ENCODE data around the gene GPC5.

GPC5 gene

DNA sequence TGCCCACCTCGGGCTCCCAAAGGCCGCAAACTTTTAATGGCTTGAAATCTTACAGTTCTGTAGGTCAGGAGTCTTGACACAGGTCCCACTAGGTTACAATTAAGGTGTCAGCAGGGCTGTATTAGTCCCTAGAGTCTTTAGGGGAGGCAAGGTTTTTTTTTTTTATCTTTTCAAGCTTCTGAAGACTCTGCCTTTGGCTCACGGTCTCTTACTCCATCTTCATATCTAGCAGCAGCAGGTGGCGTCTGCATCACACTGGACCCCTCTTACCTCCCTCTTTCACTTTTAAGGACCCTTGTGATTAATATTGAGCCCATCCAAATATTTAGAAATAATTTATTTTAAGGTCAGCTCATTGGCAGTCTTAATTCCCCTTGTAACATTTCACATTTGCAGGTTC lies 39.3 kb upstream of the GPC5 start:
- Mint-ChIP-seq H3K27ac (no peak overlapping the region), H3K4me1 (ENCODE audit: low read depth) (peaks cover 5% of the 10 kb centered on the region), H3K9me3 (no peaks in the 10 kb centered on the region), H3K4me3 (no peak overlapping the region), H3K27me3 (no peaks in the 10 kb centered on the region), H3K36me3 (ENCODE audit: low read depth) (peaks cover 37% of the 10 kb centered on the region)
- intact Hi-C loops (cut with micrococcal nuclease): no loop called here

DNA sequence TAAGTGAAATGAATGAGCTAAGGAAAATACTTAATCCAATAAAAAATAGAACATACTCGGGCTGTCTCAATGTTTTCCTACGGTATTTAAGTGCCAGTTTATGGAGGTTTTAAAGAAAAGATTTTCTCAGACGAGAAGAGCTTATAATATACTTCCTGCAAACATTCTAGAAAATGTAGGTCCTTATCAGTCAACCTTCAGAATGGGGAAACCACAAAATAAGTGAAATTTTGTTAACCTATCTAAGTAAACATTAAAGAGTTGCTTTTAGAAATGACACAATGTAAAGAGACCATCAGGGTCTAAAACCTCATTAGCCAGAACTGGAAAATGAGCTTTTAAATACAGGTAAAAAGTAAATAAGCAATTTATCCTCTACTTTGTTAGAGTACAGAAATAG lies 38.8 kb upstream of the GPC5 start:
- H3K9me3 Mint-ChIP-seq: no peaks in the 10 kb centered on the region
- peaks cover 32% of the 10 kb centered on the region for H3K36me3 Mint-ChIP-seq (ENCODE audit: low read depth)
- no peak overlapping the region for H3K27ac Mint-ChIP-seq
- H3K4me3 Mint-ChIP-seq: no peak overlapping the region
- intact Hi-C loops (cut with micrococcal nuclease): no loop called here
- no peaks in the 10 kb centered on the region for H3K27me3 Mint-ChIP-seq
- H3K4me1 Mint-ChIP-seq (ENCODE audit: low read depth): peaks cover 5% of the 10 kb centered on the region

DNA sequence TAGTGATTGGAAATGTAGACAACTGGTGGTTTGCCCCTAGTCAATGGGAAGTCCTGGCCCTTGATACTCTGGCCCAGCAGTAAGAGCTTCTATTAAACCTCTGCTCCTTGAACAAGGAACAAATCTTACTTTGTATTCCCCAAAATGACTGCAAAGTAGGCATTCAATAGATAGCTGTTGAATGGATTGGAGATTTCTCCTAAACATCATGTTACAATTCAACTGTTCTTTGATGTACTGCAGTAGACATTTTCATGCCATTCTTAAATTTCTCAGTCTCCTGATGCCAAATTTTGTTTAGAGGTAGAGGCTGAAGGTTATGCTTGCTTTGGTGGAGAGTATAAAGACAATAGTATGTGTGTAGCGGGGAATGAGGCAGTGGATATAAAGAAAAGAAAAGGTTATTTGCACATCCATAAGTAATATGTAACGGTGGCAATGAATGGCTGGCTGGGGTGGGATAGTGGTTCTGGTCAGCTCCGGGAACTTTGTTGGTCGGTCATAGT lies 38.1 kb upstream of the GPC5 start:
- Mint-ChIP-seq H3K27me3 (no peaks in the 10 kb centered on the region), H3K9me3 (no peaks in the 10 kb centered on the region), H3K4me3 (no peak overlapping the region), H3K36me3 (ENCODE audit: low read depth) (peaks cover 26% of the 10 kb centered on the region), H3K4me1 (ENCODE audit: low read depth) (peaks cover 5% of the 10 kb centered on the region), H3K27ac (no peak overlapping the region)
- intact Hi-C loops (cut with micrococcal nuclease): no loop called here

DNA sequence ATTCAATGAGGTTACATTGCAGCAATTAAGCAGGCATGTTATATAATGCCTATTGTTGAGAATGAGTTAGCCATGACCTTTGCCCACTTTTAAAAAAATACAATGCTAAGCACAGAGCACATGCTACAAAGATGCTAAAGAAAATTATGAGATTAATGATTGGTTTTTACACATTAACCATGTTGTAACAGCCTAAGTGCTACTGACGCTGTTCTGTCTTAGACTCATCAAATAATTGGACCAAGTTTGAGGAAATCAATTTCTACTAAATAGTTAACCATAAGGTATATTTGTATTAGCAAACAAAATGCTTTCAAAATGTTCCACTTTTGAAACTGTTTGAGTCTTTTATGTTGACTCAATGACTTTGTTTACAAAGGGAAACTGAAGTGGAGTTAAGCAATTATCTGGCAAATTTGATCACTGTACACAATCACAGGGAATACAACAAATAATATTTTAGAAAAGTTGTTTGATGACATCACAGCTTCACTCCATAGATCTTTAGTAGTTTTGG lies 36.6 kb upstream of the GPC5 start:
- Mint-ChIP-seq H3K4me1 (ENCODE audit: low read depth) (peaks cover 5% of the 10 kb centered on the region), H3K4me3 (no peak overlapping the region), H3K36me3 (ENCODE audit: low read depth) (peaks cover 10% of the 10 kb centered on the region), H3K9me3 (no peaks in the 10 kb centered on the region), H3K27me3 (no peaks in the 10 kb centered on the region), H3K27ac (no peak overlapping the region)
- intact Hi-C loops (cut with micrococcal nuclease): no loop called here

DNA sequence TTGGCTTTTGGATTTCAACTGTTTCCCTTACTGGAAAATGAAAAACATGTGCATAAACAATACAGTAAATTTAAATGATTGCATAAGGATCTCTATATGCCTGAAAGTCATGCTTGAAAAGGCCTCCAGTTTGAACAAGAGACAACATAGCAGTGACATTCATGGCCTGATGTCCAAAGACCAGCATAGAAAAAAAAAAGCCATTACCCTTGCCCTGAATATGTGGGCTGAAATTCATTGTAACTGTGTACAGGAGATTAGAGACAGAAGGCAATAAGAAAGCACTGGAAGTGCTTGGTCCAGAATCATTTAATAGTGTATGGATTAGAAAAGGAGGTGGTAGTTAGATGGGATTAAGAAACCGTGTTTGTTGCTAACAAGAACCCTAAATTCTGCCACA lies 35.5 kb upstream of the GPC5 start:
- H3K27me3 Mint-ChIP-seq: no peaks in the 10 kb centered on the region
- H3K9me3 Mint-ChIP-seq: no peaks in the 10 kb centered on the region
- no peak overlapping the region for H3K4me3 Mint-ChIP-seq
- H3K36me3 Mint-ChIP-seq (ENCODE audit: low read depth): no peaks in the 10 kb centered on the region
- H3K27ac Mint-ChIP-seq: no peak overlapping the region
- intact Hi-C loops (cut with micrococcal nuclease): no loop called here
- H3K4me1 Mint-ChIP-seq (ENCODE audit: low read depth): peaks cover 5% of the 10 kb centered on the region

DNA sequence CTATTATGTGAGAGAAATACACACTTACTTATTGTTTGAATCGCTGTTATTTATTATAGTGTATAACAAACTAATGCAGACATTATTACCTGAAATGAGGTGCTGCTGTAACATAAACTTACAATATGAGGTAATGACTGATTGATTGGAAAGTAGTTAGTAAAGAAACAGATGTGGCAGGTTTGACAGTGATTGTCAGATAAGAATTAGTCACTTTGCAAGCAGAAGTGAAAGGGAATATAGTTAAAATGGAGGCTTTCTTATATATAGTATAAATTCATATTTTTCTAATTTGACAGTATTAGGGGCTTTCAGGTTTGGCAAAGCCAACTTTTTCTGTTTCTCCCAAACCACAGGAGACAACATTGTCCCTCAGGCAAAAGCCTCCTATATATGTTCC lies 30.3 kb upstream of the GPC5 start:
- Mint-ChIP-seq H3K9me3 (no peaks in the 10 kb centered on the region), H3K36me3 (ENCODE audit: low read depth) (no peaks in the 10 kb centered on the region), H3K4me3 (no peak overlapping the region), H3K27me3 (no peaks in the 10 kb centered on the region), H3K4me1 (ENCODE audit: low read depth) (peaks cover 3% of the 10 kb centered on the region), H3K27ac (no peak overlapping the region)
- intact Hi-C loops (cut with micrococcal nuclease): no loop called here

DNA sequence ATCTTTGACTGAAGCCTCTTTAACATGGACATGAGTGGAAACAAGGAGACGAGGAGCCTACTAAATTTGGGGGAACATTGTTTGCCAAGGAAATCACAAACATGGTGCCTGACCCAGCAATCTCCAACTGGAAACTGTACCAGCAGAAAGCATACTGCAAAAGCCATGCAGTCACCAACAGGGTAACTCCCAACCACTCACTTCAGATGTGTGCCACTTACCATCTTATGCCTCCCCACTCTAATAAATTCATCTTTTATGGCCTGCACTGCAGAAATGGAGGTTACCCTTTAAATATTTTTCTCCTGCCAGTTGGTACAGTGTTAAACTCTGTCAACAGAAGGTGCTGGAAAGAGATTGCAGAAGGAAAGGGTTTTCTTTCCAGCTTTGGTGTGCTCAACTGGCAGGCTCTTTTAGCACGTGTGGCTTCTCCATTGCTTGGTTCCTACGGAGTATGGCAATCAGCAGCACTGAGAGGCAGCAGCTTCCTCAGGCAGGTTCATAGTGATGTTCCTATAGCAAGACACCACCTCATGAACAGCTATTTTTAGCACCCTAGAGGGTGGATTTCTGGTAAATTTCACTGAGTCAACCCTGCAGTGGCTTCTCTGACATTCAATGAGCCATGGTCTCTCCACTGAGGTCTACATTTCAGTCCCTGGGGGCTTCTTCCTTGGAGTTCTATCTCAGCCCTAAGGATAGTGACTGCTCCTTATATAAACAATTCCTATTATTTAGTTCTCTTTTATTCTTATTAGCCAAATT lies 29.6 kb upstream of the GPC5 start:
- H3K4me3 Mint-ChIP-seq: no peak overlapping the region
- H3K9me3 Mint-ChIP-seq: no peaks in the 10 kb centered on the region
- peaks cover 6% of the 10 kb centered on the region for H3K4me1 Mint-ChIP-seq (ENCODE audit: low read depth)
- H3K27me3 Mint-ChIP-seq: no peaks in the 10 kb centered on the region
- no peaks in the 10 kb centered on the region for H3K36me3 Mint-ChIP-seq (ENCODE audit: low read depth)
- intact Hi-C loops (cut with micrococcal nuclease): no loop called here
- H3K27ac Mint-ChIP-seq: no peak overlapping the region

DNA sequence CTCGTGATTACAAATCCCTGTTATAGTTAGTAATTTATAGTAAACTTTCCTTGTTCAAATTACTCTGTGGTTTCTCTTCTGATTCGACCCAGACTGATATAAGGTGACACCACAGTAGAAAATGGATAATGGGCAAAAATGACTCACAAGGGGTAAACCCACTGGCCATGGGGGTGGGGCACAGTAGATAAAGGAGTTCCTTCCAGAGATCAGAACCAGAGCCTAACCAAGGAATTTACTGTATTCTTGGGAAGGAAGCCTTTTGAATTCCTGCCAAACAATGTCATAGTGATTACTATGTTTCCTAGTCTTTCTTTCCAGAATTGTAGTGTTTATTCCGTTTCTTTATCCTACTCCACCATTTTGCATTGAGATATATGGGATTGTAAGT lies 29.0 kb upstream of the GPC5 start:
- H3K4me1 Mint-ChIP-seq (ENCODE audit: low read depth): peaks cover 6% of the 10 kb centered on the region
- no peaks in the 10 kb centered on the region for H3K36me3 Mint-ChIP-seq (ENCODE audit: low read depth)
- H3K9me3 Mint-ChIP-seq: no peaks in the 10 kb centered on the region
- intact Hi-C loops (cut with micrococcal nuclease): no loop called here
- H3K4me3 Mint-ChIP-seq: no peak overlapping the region
- H3K27ac Mint-ChIP-seq: no peak overlapping the region
- no peaks in the 10 kb centered on the region for H3K27me3 Mint-ChIP-seq

DNA sequence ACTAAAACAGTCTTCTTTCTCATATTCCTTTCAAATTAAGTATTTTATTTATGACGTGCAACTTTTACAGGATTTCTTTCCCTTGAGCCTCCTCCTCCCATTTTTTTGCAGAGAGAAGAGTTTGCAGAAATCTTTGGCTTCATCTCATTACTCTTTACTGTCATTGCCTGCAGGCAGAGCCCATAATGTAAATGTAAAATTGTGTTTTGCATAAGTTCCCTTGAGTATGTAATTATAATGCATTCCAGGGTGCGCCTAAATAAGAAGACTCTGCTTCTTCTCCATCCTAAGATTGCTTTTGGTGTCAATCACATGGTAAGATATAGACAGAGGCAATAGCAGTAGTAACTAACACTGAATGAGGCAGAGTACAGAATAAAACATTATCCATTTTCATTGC lies 27.9 kb upstream of the GPC5 start:
- Mint-ChIP-seq H3K4me1 (ENCODE audit: low read depth) (peaks cover 15% of the 10 kb centered on the region), H3K4me3 (no peak overlapping the region), H3K36me3 (ENCODE audit: low read depth) (no peaks in the 10 kb centered on the region), H3K27me3 (no peaks in the 10 kb centered on the region), H3K27ac (no peak overlapping the region), H3K9me3 (no peaks in the 10 kb centered on the region)
- intact Hi-C loops (cut with micrococcal nuclease): no loop called here

DNA sequence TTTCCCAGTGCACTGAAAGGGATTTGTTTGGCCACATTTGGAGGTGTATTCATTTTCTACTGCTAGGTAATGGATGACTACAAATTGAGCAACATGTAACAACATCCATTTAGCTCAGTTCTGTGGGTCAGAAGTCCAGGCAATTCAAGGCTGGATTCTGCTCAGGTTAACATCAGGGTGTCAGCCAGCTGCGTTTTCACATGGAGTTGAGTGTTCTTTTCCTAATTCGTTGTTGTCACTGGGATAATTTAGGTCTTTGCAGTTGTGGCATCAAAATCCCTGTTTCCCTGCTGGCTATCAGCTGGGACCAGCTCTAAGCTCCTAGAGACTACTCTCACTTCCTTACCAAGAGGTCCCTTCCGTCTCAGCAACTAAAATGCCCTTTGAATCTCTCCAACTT lies 25.5 kb upstream of the GPC5 start:
- H3K9me3 Mint-ChIP-seq: no peaks in the 10 kb centered on the region
- H3K27me3 Mint-ChIP-seq: no peaks in the 10 kb centered on the region
- no peaks in the 10 kb centered on the region for H3K36me3 Mint-ChIP-seq (ENCODE audit: low read depth)
- H3K4me1 Mint-ChIP-seq (ENCODE audit: low read depth): peaks cover 15% of the 10 kb centered on the region
- intact Hi-C loops (cut with micrococcal nuclease): no loop called here
- H3K4me3 Mint-ChIP-seq: no peak overlapping the region
- no peak overlapping the region for H3K27ac Mint-ChIP-seq

DNA sequence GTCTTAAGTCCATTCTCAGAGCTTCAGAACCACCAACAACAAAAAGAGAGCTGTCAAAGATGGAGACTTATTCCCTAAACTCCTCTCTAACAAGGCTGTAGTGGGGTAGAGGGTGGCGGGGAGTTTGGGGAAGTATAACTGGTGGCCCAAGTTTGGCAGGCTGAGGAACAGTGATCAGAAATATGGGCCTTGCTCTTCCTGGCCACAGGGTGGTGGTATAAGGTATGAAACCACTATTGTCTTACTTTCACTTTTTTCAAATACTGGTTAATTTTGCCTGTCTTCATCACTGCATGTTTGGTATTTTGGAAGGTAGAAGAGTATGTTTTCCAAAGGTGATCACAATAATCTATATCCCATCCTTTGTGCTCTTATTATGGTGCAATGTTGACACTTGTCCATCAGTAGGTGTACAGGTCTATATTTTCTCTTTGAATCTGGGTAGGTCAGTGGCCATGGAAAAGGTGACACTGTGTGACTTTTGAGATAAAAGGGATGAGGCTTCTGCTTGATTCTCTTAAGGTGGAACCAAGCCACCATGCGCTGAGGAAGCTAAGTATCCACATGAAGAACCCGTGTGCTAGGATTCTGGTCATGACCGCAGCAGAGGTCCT lies 23.2 kb upstream of the GPC5 start:
- Mint-ChIP-seq H3K27ac (no peak overlapping the region), H3K36me3 (ENCODE audit: low read depth) (no peaks in the 10 kb centered on the region), H3K27me3 (no peaks in the 10 kb centered on the region), H3K4me1 (ENCODE audit: low read depth) (peaks cover 20% of the 10 kb centered on the region), H3K9me3 (no peaks in the 10 kb centered on the region), H3K4me3 (no peak overlapping the region)
- intact Hi-C loops (cut with micrococcal nuclease): no loop called here

DNA sequence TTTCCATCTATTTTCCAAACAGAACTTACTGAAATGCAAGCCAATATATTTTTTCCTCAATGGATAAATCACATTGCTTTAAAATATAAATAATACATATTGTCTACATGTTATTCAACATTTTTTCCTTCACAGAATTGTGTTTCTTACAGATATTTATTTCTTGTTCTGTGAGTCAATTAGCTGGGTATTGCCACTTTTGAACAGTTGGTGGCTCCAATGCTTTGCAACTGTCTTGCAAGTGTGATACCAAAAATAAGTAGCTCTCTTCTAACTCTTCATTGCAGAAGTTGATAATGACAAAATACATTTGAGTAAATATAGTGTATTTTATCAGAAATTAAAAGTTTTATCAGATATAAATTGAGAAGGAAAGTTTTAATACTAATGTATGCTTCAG lies 17.1 kb upstream of the GPC5 start:
- intact Hi-C loops (cut with micrococcal nuclease): loop anchor here (5.0 kb wide), 1 partner anchor 341 kb away; no protein-coding TSS in a partner anchor
- no peak overlapping the region for H3K4me3 Mint-ChIP-seq
- no peaks in the 10 kb centered on the region for H3K9me3 Mint-ChIP-seq
- no peak overlapping the region for H3K27ac Mint-ChIP-seq
- no peaks in the 10 kb centered on the region for H3K36me3 Mint-ChIP-seq (ENCODE audit: low read depth)
- H3K4me1 Mint-ChIP-seq (ENCODE audit: low read depth): peaks cover 5% of the 10 kb centered on the region
- no peaks in the 10 kb centered on the region for H3K27me3 Mint-ChIP-seq

DNA sequence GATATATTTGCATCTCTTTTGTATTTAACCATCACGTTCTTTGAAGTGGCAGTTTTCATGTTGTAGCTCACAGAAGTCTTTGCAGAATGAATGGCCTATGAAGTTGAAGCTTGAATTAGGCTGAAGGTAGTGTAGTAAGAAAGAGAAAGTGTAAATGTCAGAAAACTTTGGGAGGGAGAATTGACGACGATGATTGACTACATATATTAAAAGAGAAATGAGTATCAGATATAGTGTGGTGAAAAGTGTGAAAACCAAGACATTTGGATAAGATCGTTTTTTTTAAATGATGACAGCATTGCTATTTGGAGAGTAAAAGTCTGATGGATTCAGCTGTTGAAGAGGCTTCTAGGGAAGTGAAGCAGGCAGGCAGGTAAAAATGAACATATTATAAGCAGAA lies 14.6 kb upstream of the GPC5 start:
- H3K4me3 Mint-ChIP-seq: no peak overlapping the region
- H3K36me3 Mint-ChIP-seq (ENCODE audit: low read depth): no peaks in the 10 kb centered on the region
- H3K27me3 Mint-ChIP-seq: peaks cover 1% of the 10 kb centered on the region
- peaks cover under 1% of the 10 kb centered on the region for H3K4me1 Mint-ChIP-seq (ENCODE audit: low read depth)
- no peaks in the 10 kb centered on the region for H3K9me3 Mint-ChIP-seq
- H3K27ac Mint-ChIP-seq: no peak overlapping the region
- intact Hi-C loops (cut with micrococcal nuclease): loop anchor here (5.0 kb wide), 1 partner anchor 338 kb away; no protein-coding TSS in a partner anchor

DNA sequence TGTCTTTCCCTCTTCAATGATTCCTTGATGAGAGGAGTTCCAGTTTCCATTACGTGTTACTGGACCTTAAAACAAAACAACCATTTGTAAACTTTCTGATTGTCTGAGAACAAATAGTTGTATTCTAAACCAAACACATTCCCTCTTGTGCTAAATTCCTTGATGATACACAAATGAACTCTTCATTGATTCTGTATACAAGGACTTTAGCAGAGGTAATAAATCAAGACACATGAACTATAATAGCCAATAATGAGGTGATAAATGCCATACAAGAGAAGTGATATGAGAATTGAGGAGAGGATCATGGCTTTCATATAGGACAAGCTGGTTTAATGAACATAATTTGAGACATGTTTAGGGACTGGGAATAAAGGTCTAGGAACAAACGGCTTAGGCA lies 13.5 kb upstream of the GPC5 start:
- H3K4me3 Mint-ChIP-seq: no peak overlapping the region
- H3K9me3 Mint-ChIP-seq: no peaks in the 10 kb centered on the region
- no peak overlapping the region for H3K27ac Mint-ChIP-seq
- intact Hi-C loops (cut with micrococcal nuclease): loop anchor here (5.0 kb wide), 1 partner anchor 337 kb away; no protein-coding TSS in a partner anchor
- H3K27me3 Mint-ChIP-seq: peaks cover 1% of the 10 kb centered on the region
- H3K4me1 Mint-ChIP-seq (ENCODE audit: low read depth): no peaks in the 10 kb centered on the region
- no peaks in the 10 kb centered on the region for H3K36me3 Mint-ChIP-seq (ENCODE audit: low read depth)
